Adipose tissue (tissue), 3 donors: ENCODE results near the gene SHPK. TPM values are rescaled to one million over a fixed set of nuclear protein-coding genes. Genes with fewer than 3 reads are reported as not detected.

ENCODE experiments used
- H3K27ac ChIP-seq: one replicate; pipeline ENCODE4 v1.5.1; 2013; ENCODE audit warnings: low read depth, low read length
- WGBS, 3 donors: extraction: QIAGEN DNeasy Blood & Tissue Kit; methylation state at CpG; one replicate each; pipeline ENCODE4 v1.1.7; 2013; 5-methylcytosine and 5-hydroxymethylcytosine counted together
- polyA plus RNA-seq, 3 donors: library from polyadenylated mRNA; stranded (reverse); fragments of 200-250 nt; gene quantifications; one replicate each; pipeline ENCODE4 v1.2.3, GENCODE V29; 2013
- donor health status: healthy with polysubstance abuse.
- donor health status: Bipolar disorder and iron deficiency.
- donor health status: healthy.

Gene SHPK
- polyA plus RNA-seq, 3 donors: 6.4 to 9.2 (median 7.9) TPM

- 86 to 88% (median 87%) methylated on average over 32 to 33 of the region's 33 CpGs for WGBS, 3 donors
- no peak overlapping the region for H3K27ac ChIP-seq
These were observed 27.3 kb upstream of the SHPK start for GRCh38 chr17:3663102-3664011.

- H3K27ac ChIP-seq: no peak overlapping the region
- 82 to 93% (median 87%) methylated on average over 23 of the region's 23 CpGs for WGBS, 3 donors
These were observed 24.4 kb upstream of the SHPK start for GRCh38 chr17:3660311-3660891.

DNA sequence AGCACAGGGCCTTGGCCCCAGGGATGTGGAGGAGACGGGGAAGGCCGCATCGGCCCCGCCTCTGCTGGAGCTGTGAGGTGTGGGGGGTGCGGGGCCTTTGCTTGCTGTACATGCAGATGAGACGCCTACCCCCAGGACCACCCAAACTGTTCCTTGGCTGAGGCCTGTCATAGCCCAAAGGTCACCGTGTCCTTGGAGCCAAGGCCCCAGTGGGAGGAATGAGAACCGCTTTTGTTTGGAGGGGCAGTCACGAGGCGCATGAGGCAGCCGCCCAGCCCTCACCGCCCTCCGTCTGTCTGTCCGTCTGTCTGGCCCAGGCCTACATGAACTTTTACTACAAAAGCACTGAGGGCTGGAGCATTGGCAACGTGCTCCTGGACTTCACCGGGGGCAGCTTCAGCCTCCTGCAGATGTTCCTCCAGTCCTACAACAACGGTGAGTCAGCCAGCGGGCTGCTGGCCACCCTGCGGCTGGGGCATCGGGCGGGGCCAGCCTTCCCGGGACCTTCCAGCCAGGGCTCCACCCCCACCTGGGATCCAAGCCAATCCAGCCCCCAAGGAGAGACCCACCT is 23.6 kb upstream of the SHPK start:
- H3K27ac ChIP-seq: peak overlapping the region; percentile 51
- 54 to 69% (median 65%) methylated on average over 22 of the region's 22 CpGs for WGBS, 3 donors

- 48 to 75% (median 67%) methylated on average over 22 of the region's 22 CpGs for WGBS, 3 donors
These were observed 22.9 kb upstream of the SHPK start for GRCh38 chr17:3658784-3659449.

DNA sequence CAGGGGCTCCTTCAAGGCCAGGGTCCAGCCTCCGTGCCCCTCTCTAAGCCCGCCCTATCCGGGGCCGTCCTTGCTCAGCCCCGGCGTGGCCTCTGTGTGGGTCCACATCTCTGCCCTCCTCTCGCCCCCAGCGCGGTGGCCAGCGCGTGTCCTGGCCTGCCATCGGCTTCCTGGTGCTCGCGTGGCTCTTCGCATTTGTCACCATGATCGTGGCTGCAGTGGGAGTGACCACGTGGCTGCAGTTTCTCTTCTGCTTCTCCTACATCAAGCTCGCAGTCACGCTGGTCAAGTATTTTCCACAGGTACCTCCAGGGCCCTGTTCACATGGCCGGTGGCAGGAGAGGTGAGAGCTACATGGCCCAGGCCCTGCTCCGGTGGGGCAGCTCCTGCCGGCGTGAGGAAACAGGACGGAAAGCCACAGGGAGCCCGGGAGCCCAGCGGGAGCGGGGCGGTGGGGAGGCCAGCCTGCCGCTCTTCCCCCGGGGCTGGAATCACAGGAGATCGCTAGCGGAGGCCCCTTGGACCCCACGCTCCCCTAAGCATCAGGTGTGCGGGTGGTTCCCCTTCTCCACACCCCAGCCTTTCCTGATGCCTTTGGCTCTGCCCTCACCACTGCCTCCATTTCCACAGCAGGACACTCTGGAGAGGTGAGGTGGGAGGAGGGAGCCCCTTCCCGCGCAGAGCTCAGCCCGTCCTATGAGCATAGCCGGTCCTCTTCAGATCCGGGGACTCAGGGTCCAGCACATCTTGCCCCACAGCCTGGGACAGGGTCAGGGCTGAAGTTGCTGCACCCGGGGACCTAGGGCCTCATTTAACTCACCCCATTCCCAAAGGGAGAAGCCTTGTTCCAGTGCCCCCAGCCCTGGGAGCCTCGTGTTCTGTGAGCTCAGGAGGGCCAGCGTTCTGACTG is 22.1 kb upstream of the SHPK start:
- WGBS, 3 donors: 84 to 89% (median 87%) methylated on average over 42 of the region's 42 CpGs
- H3K27ac ChIP-seq: no peak overlapping the region

More at GRCh38 chr17:3658784-3659449, 22.9 kb upstream of the SHPK start:
- no peak overlapping the region for H3K27ac ChIP-seq

- 87 to 92% (median 87%) methylated on average over 7 of the region's 7 CpGs for WGBS, 3 donors
- no peak overlapping the region for H3K27ac ChIP-seq
These were observed 21.5 kb upstream of the SHPK start for GRCh38 chr17:3657588-3657869.

DNA sequence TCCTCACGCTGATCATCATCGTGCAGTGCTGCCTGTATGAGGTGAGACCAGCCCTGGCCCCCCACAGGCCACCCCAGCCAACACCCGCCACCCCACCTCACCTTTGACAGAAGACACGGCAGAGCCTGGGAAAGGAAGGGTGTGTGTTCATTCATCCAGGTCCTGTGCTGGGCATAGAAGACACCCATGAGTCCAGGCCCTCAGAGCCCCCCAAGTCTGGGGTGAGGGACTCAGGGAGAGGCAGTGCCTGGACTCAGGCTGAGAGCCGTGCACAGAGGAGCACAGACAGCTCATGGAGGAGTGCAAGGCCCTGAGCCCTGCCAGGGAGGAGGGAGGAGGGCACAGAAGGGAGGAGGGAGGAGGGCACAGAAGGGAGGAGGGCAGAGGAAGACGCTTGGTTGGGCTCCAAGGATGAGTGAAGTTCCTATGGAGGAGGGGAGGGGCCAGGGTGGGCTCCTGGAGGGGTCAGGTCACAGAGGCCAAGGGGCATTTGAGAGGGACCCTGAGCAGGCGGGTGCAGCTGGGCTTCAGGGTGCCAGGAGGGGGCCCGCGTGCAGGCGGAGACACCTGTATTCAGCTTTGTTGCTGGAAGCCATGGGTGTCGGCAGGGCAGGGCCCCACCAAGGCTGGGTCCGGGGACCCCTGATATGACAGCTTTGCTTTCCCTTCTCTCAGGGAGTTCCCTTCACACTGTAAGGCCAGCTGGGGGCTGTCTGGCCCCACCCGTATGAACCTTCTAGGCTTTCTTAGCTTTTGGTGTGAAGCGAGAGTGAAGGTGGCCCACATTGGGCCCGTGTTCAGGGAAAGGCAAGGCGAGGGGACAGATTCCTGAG is 20.9 kb upstream of the SHPK start:
- 84 to 88% (median 86%) methylated on average over 15 to 16 of the region's 16 CpGs for WGBS, 3 donors
- no peak overlapping the region for H3K27ac ChIP-seq

DNA sequence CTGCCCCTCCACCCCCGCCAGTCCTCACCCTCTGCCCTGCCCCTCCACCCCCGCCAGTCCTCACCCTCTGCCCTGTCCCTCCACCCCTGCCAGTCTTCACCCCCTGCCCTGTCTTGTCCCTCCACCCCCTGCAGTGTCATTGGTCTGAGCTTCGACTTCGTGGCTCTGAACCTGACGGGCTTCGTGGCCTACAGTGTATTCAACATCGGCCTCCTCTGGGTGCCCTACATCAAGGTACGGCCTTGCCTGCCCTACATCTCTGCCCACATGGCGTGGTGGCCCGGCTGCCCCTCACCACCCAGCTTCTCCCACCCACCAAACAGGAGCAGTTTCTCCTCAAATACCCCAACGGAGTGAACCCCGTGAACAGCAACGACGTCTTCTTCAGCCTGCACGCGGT is 20.3 kb upstream of the SHPK start:
- H3K27ac ChIP-seq: no peak overlapping the region
- 86 to 91% (median 91%) methylated on average over 14 to 16 of the region's 16 CpGs for WGBS, 3 donors

- no peak overlapping the region for H3K27ac ChIP-seq
- 90 to 92% (median 91%) methylated on average over 8 to 11 of the region's 11 CpGs for WGBS, 3 donors
These were observed 19.7 kb upstream of the SHPK start for GRCh38 chr17:3655766-3656165.

DNA sequence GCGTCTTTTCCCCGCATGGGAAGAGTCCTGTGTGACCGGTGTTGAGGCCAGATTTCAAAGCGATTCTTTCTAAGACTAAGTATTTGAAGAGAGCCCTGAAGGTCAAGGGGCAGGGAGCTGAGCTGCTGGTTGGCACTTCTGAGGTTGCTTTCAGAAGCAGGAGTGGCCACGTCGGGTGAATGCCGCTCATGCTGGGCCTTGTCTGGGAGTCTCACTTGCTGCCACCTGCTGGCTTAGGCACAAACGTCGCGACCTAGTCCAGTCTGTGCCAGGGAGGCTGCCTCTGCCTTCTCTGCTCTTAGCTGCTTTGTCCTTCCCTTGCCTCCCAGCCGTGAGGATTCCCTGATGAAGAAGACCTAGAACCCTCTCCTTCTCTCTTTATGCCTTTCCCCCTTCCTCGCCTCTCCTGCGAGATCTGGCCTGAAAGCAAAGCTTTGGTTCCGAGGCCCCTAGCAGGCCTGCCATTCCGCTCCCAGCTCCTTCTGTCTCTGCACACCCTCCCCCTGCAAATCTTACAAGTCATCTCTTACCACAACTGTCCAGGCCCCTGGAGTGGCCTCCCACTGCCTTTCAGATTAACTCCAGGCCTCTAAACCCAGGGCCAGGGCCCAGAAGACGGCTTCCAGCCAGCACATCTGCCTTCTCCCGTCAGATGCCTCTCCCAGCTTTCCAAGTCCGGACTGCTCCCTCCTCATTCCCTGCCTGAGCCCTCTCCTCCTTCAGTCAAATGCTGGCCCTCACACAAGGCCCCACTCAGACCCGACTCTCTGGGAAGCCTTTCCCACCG is 11.9 kb upstream of the SHPK start:
- H3K27ac ChIP-seq: no peak overlapping the region
- 56 to 65% (median 59%) methylated on average over 20 of the region's 20 CpGs for WGBS, 3 donors

- no peak overlapping the region for H3K27ac ChIP-seq
- 81 to 88% (median 85%) methylated on average over 12 of the region's 12 CpGs for WGBS, 3 donors
These were observed 11.2 kb upstream of the SHPK start for GRCh38 chr17:3647251-3647650.

DNA sequence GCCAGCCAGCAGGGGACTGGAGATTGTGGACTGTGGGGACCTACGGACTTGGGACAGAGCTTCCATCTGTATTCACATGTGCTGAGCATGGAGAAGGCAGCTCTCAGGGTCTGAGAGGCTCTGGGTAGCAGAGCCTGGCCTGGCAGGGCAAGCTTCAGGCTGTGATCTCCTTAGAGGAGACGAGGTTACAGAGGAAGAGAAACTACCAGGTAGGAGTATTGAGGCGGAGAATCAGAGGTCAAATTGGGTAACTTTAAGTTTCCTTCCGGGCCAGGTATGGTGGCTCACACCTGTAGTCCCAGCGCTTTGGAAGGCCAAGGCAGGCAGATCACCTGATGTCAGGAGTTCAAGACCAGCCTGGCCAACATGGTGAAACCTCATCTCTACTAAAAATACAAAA is 9.3 kb upstream of the SHPK start:
- H3K27ac ChIP-seq: no peak overlapping the region
- 59 to 89% (median 85%) methylated on average over 5 of the region's 5 CpGs for WGBS, 3 donors

DNA sequence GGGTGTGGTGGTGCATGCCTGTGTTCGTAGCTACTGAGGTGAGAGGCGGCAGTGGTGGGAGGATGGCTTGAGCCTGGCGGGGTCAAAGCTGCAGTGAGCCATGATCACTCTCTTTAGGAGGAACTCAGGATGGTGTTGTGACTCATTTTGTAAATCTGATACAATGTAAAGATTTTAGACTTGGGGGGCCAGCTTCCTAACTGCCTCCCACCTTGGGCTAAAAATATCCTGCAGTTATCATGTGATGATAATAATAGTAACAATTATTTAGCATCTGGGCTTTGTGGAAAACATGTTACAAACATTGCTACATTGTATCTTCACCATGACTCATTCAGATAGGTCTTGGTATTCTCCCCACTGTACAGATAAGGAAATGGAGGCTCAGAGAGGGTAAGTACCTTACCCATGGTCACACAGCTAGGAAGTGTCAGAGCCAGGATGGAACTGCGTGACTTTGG is 7.9 kb upstream of the SHPK start:
- no peak overlapping the region for H3K27ac ChIP-seq
- WGBS, 3 donors: 91 to 93% (median 92%) methylated on average over 4 of the region's 4 CpGs

- H3K27ac ChIP-seq: no peak overlapping the region
- WGBS, 3 donors: 73 to 81% (median 80%) methylated on average over 19 of the region's 19 CpGs
These were observed 5.9 kb upstream of the SHPK start for GRCh38 chr17:3641717-3642486.

DNA sequence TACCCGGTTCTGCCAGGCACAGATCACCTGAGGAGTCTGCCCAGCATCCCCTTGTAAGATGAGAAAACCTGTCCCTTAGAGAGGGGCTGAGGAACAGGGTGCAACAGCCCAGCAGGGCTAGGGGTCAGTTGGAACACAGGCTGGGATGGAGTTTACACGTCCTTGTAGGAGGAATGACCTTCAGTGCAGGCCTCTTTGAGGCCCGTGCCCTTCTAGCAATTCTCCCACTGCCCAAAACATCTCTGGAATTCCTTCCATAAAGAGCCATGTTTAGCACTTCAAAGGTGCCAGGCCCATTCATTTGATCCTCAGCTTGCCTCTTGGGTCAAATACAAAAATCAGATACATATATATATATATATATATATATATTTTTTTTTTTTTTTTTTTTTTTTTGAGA is 5.0 kb upstream of the SHPK start:
- no peak overlapping the region for H3K27ac ChIP-seq
- WGBS, 3 donors: 43 to 79% (median 72%) methylated on average over 3 of the region's 3 CpGs
